HG03025 (cell line): ENCODE measurements around the gene ARHGEF28.

Source experiments
- ATAC-seq: cut with Tn5 transposase; IDR thresholded peaks from one replicate; pipeline ENCODE4 v1.9.1; 2021; ENCODE audit warnings: mild to moderate bottlenecking, moderate library complexity; ENCODE audit not compliant: unreplicated experiment, low FRiP score

The ARHGEF28 gene

GRCh38 chr5:73654171-73654811, 28.3 kb downstream of the ARHGEF28 start:
- ATAC-seq = no peak

- no peak for ATAC-seq
Observed at GRCh38 chr5:73654819-73655318, 28.9 kb downstream of the ARHGEF28 start.

GRCh38 chr5:73655521-73656160, 29.6 kb downstream of the ARHGEF28 start:
- no peak for ATAC-seq

- no peak for ATAC-seq
Observed at GRCh38 chr5:73661753-73662152, 35.8 kb downstream of the ARHGEF28 start.

- ATAC-seq = no peak
Observed at GRCh38 chr5:73663161-73663859, 37.3 kb downstream of the ARHGEF28 start.

GRCh38 chr5:73663860-73664240, 37.9 kb downstream of the ARHGEF28 start:
- ATAC-seq = peak; percentile 37

- ATAC-seq = no peak
Observed at GRCh38 chr5:73664796-73665195, 38.8 kb downstream of the ARHGEF28 start.

- no peak for ATAC-seq
Observed at GRCh38 chr5:73666891-73667290, 40.9 kb downstream of the ARHGEF28 start.

- ATAC-seq = peak; percentile 79
Observed at GRCh38 chr5:73668017-73668416, 42.0 kb downstream of the ARHGEF28 start.

- peak; percentile 37 for ATAC-seq
Observed at GRCh38 chr5:73668486-73669111, 42.6 kb downstream of the ARHGEF28 start.

- ATAC-seq = no peak
Observed at GRCh38 chr5:73670731-73671130, 44.7 kb downstream of the ARHGEF28 start.

GRCh38 chr5:73672132-73672531, 46.1 kb downstream of the ARHGEF28 start:
- no peak for ATAC-seq

GRCh38 chr5:73673161-73673591, 47.2 kb downstream of the ARHGEF28 start:
- no peak for ATAC-seq

GRCh38 chr5:73674669-73675004, 48.6 kb downstream of the ARHGEF28 start:
- ATAC-seq = no peak

GRCh38 chr5:73678322-73678740, 52.3 kb downstream of the ARHGEF28 start:
- no peak for ATAC-seq

GRCh38 chr5:73678807-73679206, 52.8 kb downstream of the ARHGEF28 start:
- ATAC-seq = no peak

GRCh38 chr5:73682176-73682575, 56.2 kb downstream of the ARHGEF28 start:
- no peak for ATAC-seq

GRCh38 chr5:73684691-73685090, 58.7 kb downstream of the ARHGEF28 start:
- no peak for ATAC-seq

GRCh38 chr5:73686912-73687311, 60.9 kb downstream of the ARHGEF28 start:
- no peak for ATAC-seq

GRCh38 chr5:73687357-73687756, 61.4 kb downstream of the ARHGEF28 start:
- ATAC-seq = no peak

- no peak for ATAC-seq
Observed at GRCh38 chr5:73690015-73690414, 64.0 kb downstream of the ARHGEF28 start.
